Karpas-422 (cell line): ENCODE data around the gene ATL1. TPM values are rescaled to one million over a fixed set of nuclear protein-coding genes. Genes with fewer than 3 reads are reported as not detected.
A peak's percentile ranks its signal among the peaks of the same experiment; 100 is the strongest.
"Not testable (repeated sequence)": the region's sequence is repeated elsewhere in the genome, so short reads cannot be mapped to it uniquely, and the experiment has no call there.

Experiments
- DNase-seq: peaks from one replicate; pipeline ENCODE4 v3.0.0-alpha.2; 2015
- H2AFZ ChIP-seq: fragments of 200-600 bp; sonication (generic); 2 replicates; pipeline ENCODE4 v1.6.1; 2014; ENCODE audit warnings: antibody characterized with exemption, low read length, mixed read lengths
- H3K27ac ChIP-seq: fragments of 200-600 bp; sonication (generic); 2 replicates; pipeline ENCODE4 v1.5.1; 2014; ENCODE audit warnings: mild to moderate bottlenecking, low read length, moderate library complexity
- H3K27me3 ChIP-seq: fragments of 200-600 bp; sonication (generic); 2 replicates; pipeline ENCODE4 v1.6.1; 2014; ENCODE audit warnings: low read length, mixed read lengths
- H3K36me3 ChIP-seq: fragments of 200-600 bp; sonication (generic); 2 replicates; pipeline ENCODE4 v1.6.1; 2014; ENCODE audit warnings: low read length, mixed read lengths; ENCODE audit not compliant: insufficient read depth
- H3K4me1 ChIP-seq: fragments of 200-600 bp; sonication (generic); 2 replicates; pipeline ENCODE4 v1.6.1; 2014; ENCODE audit warnings: mild to moderate bottlenecking, low read length, mixed read lengths
- H3K4me2 ChIP-seq: fragments of 200-600 bp; sonication (generic); 2 replicates; pipeline ENCODE4 v1.6.1; 2014; ENCODE audit warnings: low read length, low read depth, mild to moderate bottlenecking; ENCODE audit not compliant: poor library complexity, severe bottlenecking
- H3K4me3 ChIP-seq: fragments of 200-600 bp; sonication (generic); 2 replicates; pipeline ENCODE4 v1.5.1; 2014; ENCODE audit warnings: mild to moderate bottlenecking, antibody characterized with exemption, low read length, mixed read lengths
- H3K79me2 ChIP-seq: fragments of 200-600 bp; sonication (generic); 2 replicates; pipeline ENCODE4 v1.6.1; 2014; ENCODE audit warnings: mild to moderate bottlenecking, low read length, mixed read lengths
- H3K9ac ChIP-seq: fragments of 200-600 bp; sonication (generic); 2 replicates; pipeline ENCODE4 v1.6.0; 2014; ENCODE audit warnings: low read length
- H3K9me2 ChIP-seq: fragments of 200-600 bp; sonication (generic), shearing (Covaris generic); replicated peaks from 2 replicates; pipeline ENCODE4 v1.6.0; 2014; ENCODE audit warnings: mild to moderate bottlenecking, low read length, moderate library complexity; ENCODE audit not compliant: insufficient read depth
- H3K9me3 ChIP-seq: fragments of 300-700, 200-600 bp; sonication (generic); 2 replicates; pipeline ENCODE4 v1.6.1; 2014; ENCODE audit warnings: low read length, mixed read lengths
- H4K20me1 ChIP-seq: fragments of 200-600 bp; sonication (generic); 2 replicates; pipeline ENCODE4 v1.6.1; 2014; ENCODE audit warnings: mild to moderate bottlenecking, antibody characterized with exemption, low read length, low read depth; ENCODE audit not compliant: insufficient read depth
- total RNA-seq: library from RNA; depleted of rRNA; stranded (reverse); fragments of >200 nt; shearing (Covaris generic); gene quantifications from 2 replicates; pipeline ENCODE4 v1.2.3, GENCODE V29; 2014; ENCODE audit warnings: low replicate concordance

Gene ATL1
- total RNA-seq, 1 experiment from 2014 or later = 3.3 TPM

DNA sequence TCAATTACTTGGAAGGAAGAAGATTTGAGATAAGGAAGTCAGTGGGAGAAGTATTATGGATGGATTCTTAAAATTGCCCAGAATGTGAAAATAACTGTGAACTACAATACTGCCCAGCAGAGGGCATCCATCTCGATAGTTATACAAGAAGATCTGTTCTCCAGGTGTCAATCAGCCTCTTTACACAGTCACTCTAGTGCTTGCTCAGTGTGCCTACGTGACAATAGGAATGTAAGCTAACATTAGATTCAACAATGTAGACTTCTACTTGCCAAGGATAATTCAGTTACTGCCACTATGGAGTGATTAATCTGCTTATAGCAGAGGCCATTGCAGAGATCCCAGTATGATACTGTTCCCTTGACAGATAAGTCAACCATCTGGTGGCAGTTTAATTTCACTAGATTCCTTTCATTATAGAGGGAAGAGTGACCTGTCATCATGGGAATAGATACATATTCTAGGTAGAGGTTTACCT, 17.0 kb upstream of the ATL1 start:
- H3K4me2 ChIP-seq = no peak overlapping the region
- no peak overlapping the region for H2AFZ ChIP-seq
- H3K4me1 ChIP-seq = peaks cover 5% of the 10 kb centered on the region; the same call in 1 of the 2 replicates
- no peaks in the 10 kb centered on the region for H3K9me2 ChIP-seq
- H4K20me1 ChIP-seq = no peaks in the 10 kb centered on the region
- no peaks in the 10 kb centered on the region for H3K27me3 ChIP-seq
- DNase-seq = peak; percentile 84
- no peak overlapping the region for H3K9ac ChIP-seq
- no peak overlapping the region for H3K4me3 ChIP-seq
- no peaks in the 10 kb centered on the region for H3K79me2 ChIP-seq
- H3K27ac ChIP-seq = no peak overlapping the region
- H3K36me3 ChIP-seq = no peaks in the 10 kb centered on the region
- no peaks in the 10 kb centered on the region for H3K9me3 ChIP-seq

DNA sequence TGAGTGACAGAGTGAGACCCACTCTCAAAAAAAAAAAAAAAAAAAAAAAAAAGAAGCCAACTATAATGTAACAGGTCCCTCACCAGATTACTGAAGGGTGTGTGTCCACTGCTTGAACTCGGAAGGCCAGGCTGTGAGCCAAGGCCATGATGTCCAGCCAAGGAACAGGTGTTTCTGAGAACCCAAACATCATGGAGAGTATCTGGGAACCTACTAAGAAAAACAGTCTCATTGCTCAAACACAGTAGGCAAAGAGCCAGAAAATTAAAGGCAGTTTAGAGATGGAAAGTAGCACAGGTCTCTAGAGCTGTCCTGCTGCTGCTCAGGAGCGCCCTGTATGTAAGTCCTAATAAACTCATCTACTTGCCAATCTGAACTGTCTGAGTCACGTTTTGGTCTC, 15.0 kb upstream of the ATL1 start:
- Histone ChIP-seq H3K36me3 (no peaks in the 10 kb centered on the region), H2AFZ (no peak overlapping the region), H3K4me3 (no peak overlapping the region), H3K9me3 (no peaks in the 10 kb centered on the region), H3K27me3 (no peaks in the 10 kb centered on the region), H3K79me2 (no peaks in the 10 kb centered on the region), H3K4me2 (no peak overlapping the region), H4K20me1 (no peaks in the 10 kb centered on the region), H3K27ac (no peak overlapping the region), H3K9ac (no peak overlapping the region), H3K9me2 (no peaks in the 10 kb centered on the region), H3K4me1 (peaks cover 5% of the 10 kb centered on the region; the same call in 1 of the 2 replicates)
- no peak for DNase-seq

DNA sequence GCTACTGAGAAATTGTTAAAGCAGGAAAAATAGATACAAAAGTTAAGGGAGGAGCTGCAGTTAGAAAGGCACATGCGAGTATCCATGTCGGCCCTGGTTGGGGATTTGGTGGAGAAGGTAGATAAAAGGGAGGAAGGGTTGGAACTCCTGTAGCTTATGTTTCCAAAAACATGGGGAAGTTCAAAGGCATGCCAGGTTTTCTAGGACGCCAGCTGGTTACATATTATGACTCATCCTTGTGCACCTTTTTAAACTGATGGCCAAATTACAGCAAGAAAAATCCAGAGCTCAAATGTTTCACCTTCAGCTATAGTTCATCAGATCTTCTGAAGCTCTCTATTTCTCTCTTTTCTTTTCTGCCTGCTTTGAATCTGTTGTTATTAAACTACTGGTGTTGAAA, 14.3 kb upstream of the ATL1 start:
- Histone ChIP-seq H3K36me3 (no peaks in the 10 kb centered on the region), H3K9me2 (no peaks in the 10 kb centered on the region), H3K4me3 (no peak overlapping the region), H2AFZ (no peak overlapping the region), H3K4me2 (no peak overlapping the region), H3K27ac (no peak overlapping the region), H3K79me2 (no peaks in the 10 kb centered on the region), H4K20me1 (no peaks in the 10 kb centered on the region), H3K27me3 (no peaks in the 10 kb centered on the region), H3K9me3 (no peaks in the 10 kb centered on the region), H3K9ac (no peak overlapping the region), H3K4me1 (peaks cover 5% of the 10 kb centered on the region; the same call in 1 of the 2 replicates)
- no peak for DNase-seq

DNA sequence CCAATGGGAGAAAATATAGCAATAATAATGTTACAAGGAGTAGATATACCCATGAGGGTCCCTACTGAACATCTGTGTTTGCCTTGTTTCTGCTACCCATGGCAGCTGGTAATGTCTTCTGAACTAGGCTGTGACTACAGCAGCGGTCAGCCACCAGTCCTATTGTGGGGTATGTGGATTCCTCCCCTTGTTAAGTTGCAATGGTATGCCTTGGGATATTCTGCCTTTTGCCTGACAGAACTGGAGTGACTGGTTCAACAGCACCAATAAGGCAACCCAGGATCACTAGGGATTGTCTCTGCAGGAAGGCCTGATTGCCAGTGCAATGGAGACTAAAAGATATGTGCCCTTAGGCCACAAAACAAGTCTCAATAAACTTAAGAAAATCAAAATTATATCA, 9.7 kb upstream of the ATL1 start:
- Histone ChIP-seq H4K20me1 (no peaks in the 10 kb centered on the region), H2AFZ (no peak overlapping the region), H3K4me1 (peaks cover 7% of the 10 kb centered on the region), H3K79me2 (no peaks in the 10 kb centered on the region), H3K9me2 (no peaks in the 10 kb centered on the region), H3K4me2 (no peak overlapping the region), H3K9me3 (no peaks in the 10 kb centered on the region), H3K27me3 (no peaks in the 10 kb centered on the region), H3K9ac (no peak overlapping the region), H3K4me3 (no peak overlapping the region), H3K36me3 (no peaks in the 10 kb centered on the region), H3K27ac (no peak overlapping the region)
- DNase-seq = no peak

DNA sequence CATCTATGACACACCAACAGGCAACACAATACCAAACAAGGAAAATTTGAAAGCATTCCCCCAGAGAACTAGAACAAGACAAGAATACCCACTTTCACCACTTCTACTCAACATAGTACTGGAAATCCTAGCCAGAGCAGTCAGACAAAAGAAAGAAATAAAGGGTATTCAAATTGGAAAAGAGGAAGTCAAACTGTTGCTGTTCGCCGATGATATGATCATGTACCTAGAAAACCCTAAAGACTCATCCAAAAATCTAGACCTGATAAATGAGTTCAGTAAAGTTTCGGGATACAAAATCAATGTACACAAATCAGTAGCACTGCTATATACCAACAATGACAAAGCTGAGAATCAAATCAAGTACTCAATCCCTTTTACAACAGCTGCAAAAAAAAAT, 8.1 kb upstream of the ATL1 start:
- H3K4me1 ChIP-seq = peaks cover 7% of the 10 kb centered on the region
- no peaks in the 10 kb centered on the region for H3K9me2 ChIP-seq
- no peak overlapping the region for H2AFZ ChIP-seq
- no peaks in the 10 kb centered on the region for H3K79me2 ChIP-seq
- no peak overlapping the region for H3K27ac ChIP-seq
- H3K4me2 ChIP-seq = no peak overlapping the region
- no peak overlapping the region for H3K4me3 ChIP-seq
- H3K36me3 ChIP-seq = no peaks in the 10 kb centered on the region
- DNase-seq = peak; percentile 57
- H3K9ac ChIP-seq = no peak overlapping the region
- H3K27me3 ChIP-seq = no peaks in the 10 kb centered on the region
- no peaks in the 10 kb centered on the region for H4K20me1 ChIP-seq
- H3K9me3 ChIP-seq = no peaks in the 10 kb centered on the region

DNA sequence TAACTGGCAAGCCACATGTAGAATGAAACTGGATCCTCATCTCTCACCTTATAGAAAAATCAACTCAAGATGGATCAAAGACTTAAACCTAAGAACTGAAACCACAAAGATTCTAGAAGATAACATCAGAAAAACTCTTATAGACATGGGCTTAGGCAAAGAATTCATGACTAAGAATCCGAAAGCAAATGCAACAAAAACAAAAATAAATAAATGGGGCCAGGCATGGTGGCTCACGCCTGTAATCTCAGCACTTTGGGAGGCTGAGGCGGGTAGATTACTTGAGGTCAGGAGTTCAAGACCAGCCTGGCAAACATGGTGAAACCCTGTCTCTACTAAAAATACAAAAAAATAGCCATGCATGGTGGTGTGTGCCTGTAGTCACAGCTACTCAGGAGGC, 7.1 kb upstream of the ATL1 start:
- not testable (repeated sequence) for H3K9me3 ChIP-seq, H4K20me1 ChIP-seq, H3K4me2 ChIP-seq, H3K27me3 ChIP-seq, H3K9me2 ChIP-seq, H3K27ac ChIP-seq, DNase-seq, H2AFZ ChIP-seq, H3K36me3 ChIP-seq, H3K79me2 ChIP-seq, H3K4me1 ChIP-seq, H3K9ac ChIP-seq, H3K4me3 ChIP-seq

DNA sequence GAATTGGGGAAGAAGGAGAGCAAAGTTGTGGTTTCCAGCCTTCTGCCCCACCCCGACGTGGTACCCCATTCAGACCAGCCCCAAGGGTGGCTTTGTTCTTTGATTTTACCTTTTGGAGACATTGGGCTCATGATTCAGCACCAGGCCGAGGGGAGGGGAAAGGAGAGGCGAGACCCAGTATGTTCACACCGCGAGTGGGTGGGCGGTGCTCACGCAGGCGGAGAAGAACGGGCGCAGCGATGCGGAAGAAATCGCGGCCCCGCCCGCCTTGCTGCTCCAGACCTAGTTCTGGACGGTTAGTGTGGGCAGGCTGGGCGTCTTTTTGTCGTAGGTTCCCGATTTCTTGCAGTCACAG, 963 bp downstream of the ATL1 start:
- H3K4me1 ChIP-seq = peaks cover 18% of the 10 kb centered on the region
- H2AFZ ChIP-seq = no peak overlapping the region
- H3K27me3 ChIP-seq = peaks cover 6% of the 10 kb centered on the region; the same call in 1 of the 2 replicates
- no peaks in the 10 kb centered on the region for H3K36me3 ChIP-seq
- H3K27ac ChIP-seq = no peak overlapping the region
- DNase-seq = no peak
- peak overlapping the region; percentile 73 for H3K4me3 ChIP-seq
- no peaks in the 10 kb centered on the region for H3K79me2 ChIP-seq
- no peak overlapping the region for H3K9ac ChIP-seq
- H3K9me3 ChIP-seq = no peaks in the 10 kb centered on the region
- peak overlapping the region; percentile 94 for H3K4me2 ChIP-seq
- H4K20me1 ChIP-seq = no peaks in the 10 kb centered on the region
- H3K9me2 ChIP-seq = no peaks in the 10 kb centered on the region

DNA sequence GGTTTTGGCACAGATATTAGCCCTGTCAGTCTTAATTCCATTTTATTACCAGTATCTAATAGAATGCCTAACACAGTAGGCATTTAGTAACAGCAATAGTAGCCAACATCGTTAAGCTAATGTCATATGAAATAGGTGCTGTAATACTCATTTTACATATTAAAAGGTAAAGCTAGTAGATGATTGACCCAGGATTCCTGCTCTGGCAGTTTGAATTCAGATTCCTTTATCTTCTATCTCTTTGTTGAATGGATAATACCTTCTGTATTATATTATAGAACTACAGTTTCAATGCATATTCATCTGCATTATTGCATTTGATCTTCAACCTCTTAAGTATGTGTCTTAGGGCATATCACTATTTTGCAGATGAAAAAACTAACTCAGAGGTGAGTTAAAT, 2.9 kb downstream of the ATL1 start:
- peaks cover 6% of the 10 kb centered on the region; the same call in 1 of the 2 replicates for H3K27me3 ChIP-seq
- no peaks in the 10 kb centered on the region for H3K9me3 ChIP-seq
- H3K36me3 ChIP-seq = no peaks in the 10 kb centered on the region
- H3K4me3 ChIP-seq = no peak overlapping the region
- peaks cover 18% of the 10 kb centered on the region for H3K4me1 ChIP-seq
- no peak overlapping the region for H3K9ac ChIP-seq
- H4K20me1 ChIP-seq = no peaks in the 10 kb centered on the region
- no peak for DNase-seq
- H3K27ac ChIP-seq = no peak overlapping the region
- H3K79me2 ChIP-seq = no peaks in the 10 kb centered on the region
- H3K4me2 ChIP-seq = no peak overlapping the region
- H3K9me2 ChIP-seq = no peaks in the 10 kb centered on the region
- no peak overlapping the region for H2AFZ ChIP-seq
